GM12878 (cell line): ENCODE data around the gene ANKRD50. TPM values are rescaled to one million over a fixed set of nuclear protein-coding genes. Genes with fewer than 3 reads are reported as not detected.

Experiments
- ATAC-seq: fragments of 200-7000 bp; cut with Tn5 transposase; 3 replicates; pipeline ENCODE4 v1.9.1; 2020; ENCODE audit warnings: mild to moderate bottlenecking, moderate library complexity
- BruUV-seq: library from RNA; stranded (reverse); fragments of 400-500 nt; replicated peaks from 2 replicates; lab custom pipeline; 2021; lab: Mats Ljungman, UMichigan
- CTCF ChIA-PET: fragments of 300-600 bp; sonication (Branson Sonifier 250); formaldehyde crosslinking; extraction: SDS; loops from one replicate; lab custom pipeline; 2021; ENCODE audit warnings: inconsistent platforms; lab: Yijun Ruan, JAX
- POLR2A ChIA-PET: fragments of 350-600 bp; formaldehyde crosslinking; extraction: SDS; loops from one replicate; lab custom pipeline; 2021; ENCODE audit warnings: inconsistent platforms; lab: Charles Lee
- RAD21 ChIA-PET: fragments of 300-600 bp; sonication (Branson Sonifier 250); formaldehyde crosslinking; loops from one replicate; lab custom pipeline; 2023; ENCODE audit warnings: antibody characterized with exemption; ENCODE audit not compliant: unreplicated experiment; lab: Charles Lee
- SMC1A ChIA-PET: fragments of 300-600 bp; sonication (Branson Sonifier 250); formaldehyde crosslinking; loops from one replicate; lab custom pipeline; 2023; ENCODE audit not compliant: unreplicated experiment, uncharacterized antibody; lab: Charles Lee
- DNase-seq: peaks from one replicate; pipeline ENCODE4 v3.0.0-alpha.2; 2011; ENCODE audit warnings: low read depth, low spot score
- FAIRE-seq: peaks from 3 replicates; lab custom pipeline; 2011; peaks lifted over from hg19 to GRCh38; lab: Jason Lieb, UNC
- H2AFZ ChIP-seq: 2 replicates; pipeline ENCODE4 v1.6.0; 2011; ENCODE audit warnings: low read depth, low read length, control low read depth; ENCODE audit not compliant: control insufficient read depth
- H3K27ac ChIP-seq: 2 replicates; pipeline ENCODE4 v1.5.1; 2011; ENCODE audit warnings: control low read depth; ENCODE audit not compliant: control insufficient read depth, insufficient read depth
- H3K27me3 ChIP-seq, 2 experiments: replicated peaks in 1 of 2; 2 replicates each; pipeline versions ENCODE4 v1.6.0 to v1.6.1; 2011; ENCODE audit warnings: low read length in 1 of 2; ENCODE audit not compliant: control insufficient read depth in 2 of 2, insufficient read depth in 2 of 2
- H3K36me3 ChIP-seq, 2 experiments: 2 replicates each; pipeline ENCODE4 v1.5.1; 2011; ENCODE audit warnings: low read length in 1 of 2; ENCODE audit not compliant: control insufficient read depth in 2 of 2, insufficient read depth in 2 of 2
- H3K4me1 ChIP-seq: 2 replicates; pipeline ENCODE4 v1.6.1; 2011; ENCODE audit warnings: mild to moderate bottlenecking, low read length, moderate library complexity, mixed read lengths; ENCODE audit not compliant: control insufficient read depth, insufficient read depth
- H3K4me2 ChIP-seq: 2 replicates; pipeline ENCODE4 v1.6.0; 2011; ENCODE audit warnings: control low read depth; ENCODE audit not compliant: control insufficient read depth, insufficient read depth
- H3K4me3 ChIP-seq: fragments of 200-600 bp; sonication (generic); 2 replicates; pipeline ENCODE4 v1.5.1; 2016
- H3K79me2 ChIP-seq: 2 replicates; pipeline ENCODE4 v1.6.0; 2011; ENCODE audit warnings: low read length; ENCODE audit not compliant: control insufficient read depth, insufficient read depth
- H3K9ac ChIP-seq: 2 replicates; pipeline ENCODE4 v1.8.0; 2011; ENCODE audit warnings: low read length, control low read depth, mixed read lengths; ENCODE audit not compliant: control insufficient read depth, insufficient read depth
- H3K9me3 ChIP-seq: replicated peaks from 3 replicates; pipeline ENCODE4 v1.5.1; 2011; ENCODE audit warnings: mild to moderate bottlenecking, low read length; ENCODE audit not compliant: control insufficient read depth, insufficient read depth
- H4K20me1 ChIP-seq: 2 replicates; pipeline ENCODE4 v1.6.0; 2011; ENCODE audit not compliant: control insufficient read depth, insufficient read depth
- BCLAF1 ChIP-seq: fragments of 450-650 bp; IDR thresholded peaks from 2 replicates; pipeline ENCODE4 v1.6.1; 2017; ENCODE audit warnings: antibody characterized with exemption, mild to moderate bottlenecking, moderate library complexity
- CHD4 ChIP-seq: fragments of 200-600 bp; sonication (generic); IDR thresholded peaks from 2 replicates; pipeline ENCODE4 v1.6.1; 2016; ENCODE audit warnings: mild to moderate bottlenecking
- ESRRA ChIP-seq: IDR thresholded peaks from 2 replicates; pipeline ENCODE4 v1.6.1; 2012; ENCODE audit warnings: mild to moderate bottlenecking, low read length, improper control_type of control experiment
- EZH2 ChIP-seq: IDR thresholded peaks from 2 replicates; pipeline ENCODE4 v1.6.1; 2012; ENCODE audit warnings: low read depth, mild to moderate bottlenecking, control low read depth, inconsistent platforms, low read length, borderline replicate concordance; ENCODE audit not compliant: control insufficient read depth
- FOXK2 ChIP-seq: fragments of 450-650 bp; IDR thresholded peaks from 2 replicates; pipeline ENCODE4 v1.6.1; 2017; ENCODE audit warnings: mild to moderate bottlenecking, moderate library complexity
- FOXM1 ChIP-seq: IDR thresholded peaks from 2 replicates; pipeline ENCODE4 v1.6.1; 2012; ENCODE audit warnings: low read depth, mild to moderate bottlenecking, inconsistent platforms, low read length, moderate library complexity
- JUND ChIP-seq: IDR thresholded peaks from 2 replicates; pipeline ENCODE4 v1.6.1; 2012; ENCODE audit warnings: low read depth, mild to moderate bottlenecking, low read length, improper control_type of control experiment, moderate library complexity
- KAT2A ChIP-seq: conservative IDR thresholded peaks from 2 replicates; pipeline ENCODE4 v1.6.1; 2011; ENCODE audit warnings: low read depth, low read length; ENCODE audit not compliant: control insufficient read depth
- PAX5 ChIP-seq: IDR thresholded peaks from 2 replicates; pipeline ENCODE4 v1.6.1; 2011; ENCODE audit warnings: low read depth, low read length, borderline replicate concordance
- POU2F2 ChIP-seq: IDR thresholded peaks from 3 replicates; pipeline ENCODE4 v1.6.1; 2011; ENCODE audit warnings: low read depth, mild to moderate bottlenecking, low read length, borderline replicate concordance
- RAD51 ChIP-seq: fragments of 450-650 bp; IDR thresholded peaks from 2 replicates; pipeline ENCODE4 v1.6.1; 2016; ENCODE audit warnings: moderate library complexity, mild to moderate bottlenecking, inconsistent platforms
- RCOR1 ChIP-seq: conservative IDR thresholded peaks from 2 replicates; pipeline ENCODE4 v1.6.1; 2012; ENCODE audit warnings: low read depth, low read length, improper control_type of control experiment
- SP1 ChIP-seq: IDR thresholded peaks from one replicate; pipeline ENCODE4 v1.6.1; 2011; ENCODE audit warnings: low read depth, low read length
- STAT3 ChIP-seq: IDR thresholded peaks from 2 replicates; pipeline ENCODE4 v1.6.1; 2011; ENCODE audit warnings: low read depth, low read length, improper control_type of control experiment
- TCF3 ChIP-seq: IDR thresholded peaks from 2 replicates; pipeline ENCODE4 v1.6.1; 2012; ENCODE audit warnings: low read depth, mild to moderate bottlenecking, low read length, borderline replicate concordance; ENCODE audit not compliant: insufficient read depth
- ZNF24 ChIP-seq: fragments of 450-650 bp; IDR thresholded peaks from 2 replicates; pipeline ENCODE4 v1.6.1; 2017; ENCODE audit warnings: antibody characterized with exemption, mild to moderate bottlenecking
- WGBS: methylation state at CpG from one replicate; pipeline ENCODE4 v1.1.6; 2016; ENCODE audit warnings: low lambda C conversion rate; ENCODE audit not compliant: insufficient replicate concordance, insufficient coverage; ENCODE audit errors: missing lambda C conversion rate; 5-methylcytosine and 5-hydroxymethylcytosine counted together
- in situ Hi-C: fragments of 300-500 bp; cut with MboI; formaldehyde crosslinking; loops from 9 replicates; pipeline ENCODE4 v1.14.3; 2018; ENCODE audit warnings: mixed read lengths
- intact Hi-C: fragments of 100-400 bp; cut with micrococcal nuclease; formaldehyde crosslinking; loops from one replicate; pipeline ENCODE4 v1.14.2; 2022; ENCODE audit not compliant: unreplicated experiment
- polyA plus RNA-seq, 11 experiments: library from polyadenylated mRNA; depleted of rRNA in 4 of 11; unstranded in 6 of 11; stranded (reverse) in 5 of 11; fragments of >200 nt; fragmentation: Nextera tagmentation in 4 of 11; fragmentation: Illumina TruSeq in 1 of 11; extraction: Ambion mirVana in 4 of 11; extraction: Trizol in 1 of 11; gene quantifications; 1 replicate in 1 of 11; 2 replicates in 10 of 11; pipeline versions ENCODE4 v1.2.1 to v1.2.3, GENCODE V29; 2011 to 2016; ENCODE audit warnings: inconsistent platforms in 2 of 11, missing spikeins in 2 of 11, low read depth in 1 of 11
- total RNA-seq, 4 experiments: library from RNA; depleted of rRNA in 3 of 4; stranded (reverse); fragments of >200 nt in 3 of 4; fragmentation: Illumina TruSeq in 1 of 4; extraction: Trizol in 1 of 4; gene quantifications; 2 replicates each; pipeline versions ENCODE4 v1.2.1 to v1.2.3, GENCODE V29; 2013 to 2021
- TF ChIP-seq, protein P1 (sequence below): fragments of 450-650 bp; formaldehyde crosslinking; IDR thresholded peaks from 2 replicates; pipeline ENCODE4 v1.5.0; 2022; ENCODE audit warnings: mild to moderate bottlenecking, missing genetic modification characterization

The ANKRD50 gene
- total and polyA plus RNA-seq, 10 of the 15 experiments (the other 5 are each of a cell fraction or from before 2014, with no cell fraction given) = under 0.01 to 0.10 (median 0.03) TPM; not detected in 1

DNA sequence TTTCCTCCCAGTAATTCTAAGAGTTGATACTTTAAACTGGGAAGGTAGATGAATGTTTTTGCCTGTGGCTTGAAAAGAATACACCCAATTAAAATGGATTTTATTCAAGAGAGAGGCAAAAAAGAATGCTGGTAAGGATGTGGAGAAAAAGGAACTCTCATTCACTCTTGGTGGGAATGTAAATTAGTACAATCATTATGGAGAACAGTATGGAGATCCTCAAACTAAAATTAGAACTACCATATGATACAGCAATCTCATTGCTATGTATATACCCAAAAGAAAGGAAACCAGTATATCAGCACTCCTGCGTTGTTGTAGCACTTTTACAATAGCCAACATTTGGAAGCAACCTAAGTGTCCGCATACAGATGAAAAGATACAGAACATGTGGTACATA lies 75.2 kb downstream of the ANKRD50 start:
- no peaks in the 10 kb centered on the region for H3K4me1 ChIP-seq
- SMC1A ChIA-PET = no interaction called here
- TF ChIP-seq SP1 (no peak), CHD4 (no peak), TCF3 (no peak), JUND (no peak), KAT2A (no peak), STAT3 (no peak), FOXM1 (no peak), EZH2 (no peak), RCOR1 (no peak), FOXK2 (no peak), ESRRA (no peak), POU2F2 (no peak), BCLAF1 (no peak), ZNF24 (no peak), RAD51 (no peak), PAX5 (no peak)
- TF ChIP-seq, protein P1, sequence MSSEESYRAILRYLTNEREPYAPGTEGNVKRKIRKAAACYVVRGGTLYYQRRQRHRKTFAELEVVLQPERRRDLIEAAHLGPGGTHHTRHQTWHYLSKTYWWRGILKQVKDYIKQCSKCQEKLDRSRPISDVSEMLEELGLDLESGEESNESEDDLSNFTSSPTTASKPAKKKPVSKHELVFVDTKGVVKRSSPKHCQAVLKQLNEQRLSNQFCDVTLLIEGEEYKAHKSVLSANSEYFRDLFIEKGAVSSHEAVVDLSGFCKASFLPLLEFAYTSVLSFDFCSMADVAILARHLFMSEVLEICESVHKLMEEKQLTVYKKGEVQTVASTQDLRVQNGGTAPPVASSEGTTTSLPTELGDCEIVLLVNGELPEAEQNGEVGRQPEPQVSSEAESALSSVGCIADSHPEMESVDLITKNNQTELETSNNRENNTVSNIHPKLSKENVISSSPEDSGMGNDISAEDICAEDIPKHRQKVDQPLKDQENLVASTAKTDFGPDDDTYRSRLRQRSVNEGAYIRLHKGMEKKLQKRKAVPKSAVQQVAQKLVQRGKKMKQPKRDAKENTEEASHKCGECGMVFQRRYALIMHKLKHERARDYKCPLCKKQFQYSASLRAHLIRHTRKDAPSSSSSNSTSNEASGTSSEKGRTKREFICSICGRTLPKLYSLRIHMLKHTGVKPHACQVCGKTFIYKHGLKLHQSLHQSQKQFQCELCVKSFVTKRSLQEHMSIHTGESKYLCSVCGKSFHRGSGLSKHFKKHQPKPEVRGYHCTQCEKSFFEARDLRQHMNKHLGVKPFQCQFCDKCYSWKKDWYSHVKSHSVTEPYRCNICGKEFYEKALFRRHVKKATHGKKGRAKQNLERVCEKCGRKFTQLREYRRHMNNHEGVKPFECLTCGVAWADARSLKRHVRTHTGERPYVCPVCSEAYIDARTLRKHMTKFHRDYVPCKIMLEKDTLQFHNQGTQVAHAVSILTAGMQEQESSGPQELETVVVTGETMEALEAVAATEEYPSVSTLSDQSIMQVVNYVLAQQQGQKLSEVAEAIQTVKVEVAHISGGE (CRISPR knock-in tag) = no peak
- TF ChIP-seq, all 136 proteins: peak for 0
- Histone ChIP-seq H4K20me1 (no peaks in the 10 kb centered on the region), H3K27me3 (no peaks in the 10 kb centered on the region), H3K36me3 (no peaks in the 10 kb centered on the region), H3K9me3 (no peaks in the 10 kb centered on the region), H3K27ac (no peak overlapping the region), H3K4me2 (no peak overlapping the region), H2AFZ (no peak overlapping the region), H3K9ac (no peak overlapping the region), H3K4me3 (no peak overlapping the region), H3K79me2 (no peaks in the 10 kb centered on the region)
- ChIA-PET POLR2A (no interaction called here), CTCF (no interaction called here), RAD21 (no interaction called here)
- ATAC-seq (no peak), DNase-seq (no peak), FAIRE-seq (no peak)
- no TSS peak for BruUV-seq
- intact Hi-C loops = no loop called here
- 66% methylated on average over 2 of the region's 2 CpGs for WGBS
- in situ Hi-C loops = no loop called here
